Activated CD4-positive, alpha-beta T cell treated with anti-CD3 and anti-CD28 coated beads, Interleukin-2, amount 50 U/mL, for 4 hours (primary cell): Measurements from ENCODE around the gene WDR48.

Source experiments
- DNase-seq, 2 experiments: peaks; one replicate each; pipeline ENCODE4 v3.0.0-alpha.2; 2020

Gene WDR48

GRCh38 chr3:39064646-39065045 lies 12.8 kb downstream of the WDR48 start:
- DNase-seq, result no peak

GRCh38 chr3:39065197-39065596 lies 13.4 kb downstream of the WDR48 start:
- DNase-seq, result no peak

- DNase-seq, result no peak
Measured at GRCh38 chr3:39067286-39067685, 15.5 kb downstream of the WDR48 start.

GRCh38 chr3:39068556-39068955 lies 16.7 kb downstream of the WDR48 start:
- no peak for DNase-seq

- DNase-seq, result no peak
Measured at GRCh38 chr3:39075910-39076309, 24.1 kb downstream of the WDR48 start.

GRCh38 chr3:39079530-39079929 lies 27.7 kb downstream of the WDR48 start:
- DNase-seq, result no peak

- no peak for DNase-seq
Measured at GRCh38 chr3:39080026-39080425, 28.2 kb downstream of the WDR48 start.

- DNase-seq, result no peak
Measured at GRCh38 chr3:39082666-39083313, 31.0 kb downstream of the WDR48 start.

- DNase-seq, result no peak
Measured at GRCh38 chr3:39086144-39086543, 34.3 kb downstream of the WDR48 start.

GRCh38 chr3:39088456-39088855 lies 36.6 kb downstream of the WDR48 start:
- DNase-seq, result no peak

- no peak for DNase-seq
Measured at GRCh38 chr3:39088889-39089288, 37.1 kb downstream of the WDR48 start.

GRCh38 chr3:39090922-39091321 lies 39.1 kb downstream of the WDR48 start:
- no peak for DNase-seq

GRCh38 chr3:39094851-39095677 lies 43.2 kb downstream of the WDR48 start:
- DNase-seq, result no peak

GRCh38 chr3:39095778-39096177 lies 44.0 kb downstream of the WDR48 start:
- no peak for DNase-seq

GRCh38 chr3:39096775-39097174 lies 45.0 kb downstream of the WDR48 start:
- no peak for DNase-seq

GRCh38 chr3:39097716-39098472 lies 46.1 kb downstream of the WDR48 start:
- no peak for DNase-seq

GRCh38 chr3:39098473-39099000 lies 46.7 kb downstream of the WDR48 start:
- DNase-seq, result no peak

- DNase-seq, result no peak
Measured at GRCh38 chr3:39099242-39099641, 47.4 kb downstream of the WDR48 start.

- no peak for DNase-seq
Measured at GRCh38 chr3:39099738-39100499, 48.1 kb downstream of the WDR48 start.

- DNase-seq, result no peak
Measured at GRCh38 chr3:39100500-39100886, 48.7 kb downstream of the WDR48 start.

- DNase-seq, result peak; percentile 29 to 30
Measured at GRCh38 chr3:39101022-39101689, 49.3 kb downstream of the WDR48 start.
